ENCODE data around the gene ISLR2.

The ISLR2 gene

GRCh38 chr15:74128785-74129585, 1.4 kb upstream of the ISLR2 start:
- peak; percentile 34 for DNase-seq (ENCODE audit: low spot score)

- no peak for DNase-seq (ENCODE audit: low spot score)
Measured at GRCh38 chr15:74129586-74130154, 716 bp upstream of the ISLR2 start.

- no peak for DNase-seq (ENCODE audit: low spot score)
Measured at GRCh38 chr15:74130849-74131627, 652 bp downstream of the ISLR2 start.

GRCh38 chr15:74131628-74132413, 1.4 kb downstream of the ISLR2 start:
- DNase-seq (ENCODE audit: low spot score): no peak

- peak; percentile 37 for DNase-seq (ENCODE audit: low spot score)
Measured at GRCh38 chr15:74132681-74133651, 2.6 kb downstream of the ISLR2 start.

GRCh38 chr15:74133694-74134386, 3.5 kb downstream of the ISLR2 start:
- DNase-seq (ENCODE audit: low spot score): no peak

GRCh38 chr15:74134387-74135027, 4.1 kb downstream of the ISLR2 start:
- DNase-seq (ENCODE audit: low spot score): peak; percentile 38

GRCh38 chr15:74135041-74135565, 4.7 kb downstream of the ISLR2 start:
- DNase-seq (ENCODE audit: low spot score): peak; percentile 30

GRCh38 chr15:74136540-74136813, 6.1 kb downstream of the ISLR2 start:
- no peak for DNase-seq (ENCODE audit: low spot score)

- peak; percentile 22 for DNase-seq (ENCODE audit: low spot score)
Measured at GRCh38 chr15:74136814-74137536, 6.6 kb downstream of the ISLR2 start.

- DNase-seq (ENCODE audit: low spot score): no peak
Measured at GRCh38 chr15:74137537-74137894, 7.1 kb downstream of the ISLR2 start.

- DNase-seq (ENCODE audit: low spot score): peak; percentile 9
Measured at GRCh38 chr15:74138642-74139041, 8.3 kb downstream of the ISLR2 start.

- no peak for DNase-seq (ENCODE audit: low spot score)
Measured at GRCh38 chr15:74141591-74141990, 11.2 kb downstream of the ISLR2 start.

GRCh38 chr15:74144153-74144775, 13.9 kb downstream of the ISLR2 start:
- no peak for DNase-seq (ENCODE audit: low spot score)

- DNase-seq (ENCODE audit: low spot score): no peak
Measured at GRCh38 chr15:74146277-74146800, 16.0 kb downstream of the ISLR2 start.

GRCh38 chr15:74147051-74147450, 16.7 kb downstream of the ISLR2 start:
- DNase-seq (ENCODE audit: low spot score): no peak

GRCh38 chr15:74155766-74156417, 25.5 kb downstream of the ISLR2 start:
- no peak for DNase-seq (ENCODE audit: low spot score)
